GM23248 (cell line): ENCODE measurements around the gene HJV.

Experiments used
- EZH2 ChIP-seq: fragments of 200-600 bp; sonication (generic); IDR thresholded peaks from 2 replicates; pipeline ENCODE4 v1.6.1; 2018; ENCODE audit warnings: antibody characterized with exemption, mild to moderate bottlenecking; ENCODE audit not compliant: insufficient read depth, poor library complexity, severe bottlenecking
- EZH2phosphoT487 ChIP-seq: fragments of 200-600 bp; sonication (generic); IDR thresholded peaks from 2 replicates; pipeline ENCODE4 v1.6.1; 2018; ENCODE audit warnings: antibody characterized with exemption, moderate library complexity, mild to moderate bottlenecking, low read depth; ENCODE audit not compliant: insufficient read depth

- TF ChIP-seq EZH2 = no peak
- no peak for TF ChIP-seq EZH2phosphoT487
These were observed 19.8 kb downstream of the HJV start for GRCh38 chr1:146001709-146002108.
